ENCODE data around the gene ZFYVE26. TPM values are rescaled to one million over a fixed set of nuclear protein-coding genes. Genes with fewer than 3 reads are reported as not detected.
"Not testable (repeated sequence)": the region's sequence is repeated elsewhere in the genome, so short reads cannot be mapped to it uniquely, and the experiment has no call there.

The ZFYVE26 gene
- total RNA-seq, 2 experiments from 2014 or later: 18.6 to 18.9 TPM

- CTCF ChIA-PET, POLR2A ChIA-PET: not testable (repeated sequence)
Measured at GRCh38 chr14:67818476-67818875, 2.1 kb upstream of the ZFYVE26 start.

- CTCF ChIA-PET: no interaction called here
- POLR2A ChIA-PET: no interaction called here
Measured at GRCh38 chr14:67817750-67818438, 1.5 kb upstream of the ZFYVE26 start.

GRCh38 chr14:67815573-67816225 is 691 bp downstream of the ZFYVE26 start:
- CTCF ChIA-PET: interaction anchor here (1.3 kb wide), 1 partner anchor 10 kb away, joined by 3 read pairs; no protein-coding TSS in a partner anchor
- POLR2A ChIA-PET: no interaction called here

GRCh38 chr14:67814821-67815220 is 1.6 kb downstream of the ZFYVE26 start:
- ChIA-PET CTCF (no interaction called here), POLR2A (no interaction called here)

- ChIA-PET POLR2A (interaction anchor here (0.6 kb wide), 1 partner anchor 118 kb away, joined by 8 read pairs; no protein-coding TSS in a partner anchor), CTCF (interaction anchor here (0.6 to 1.4 kb wide), 2 partner anchors 10 to 20 kb away, joined by 3 read pairs; partner anchors contain the start of gene ZFYVE26)
Measured at GRCh38 chr14:67806246-67806645, 10.1 kb downstream of the ZFYVE26 start.

GRCh38 chr14:67800743-67801142 is 15.6 kb downstream of the ZFYVE26 start:
- POLR2A ChIA-PET: no interaction called here
- CTCF ChIA-PET: no interaction called here

- ChIA-PET CTCF (no interaction called here), POLR2A (no interaction called here)
Measured at GRCh38 chr14:67798731-67799130, 17.7 kb downstream of the ZFYVE26 start.

GRCh38 chr14:67787673-67788072 is 28.7 kb downstream of the ZFYVE26 start:
- ChIA-PET POLR2A (no interaction called here), CTCF (no interaction called here)

GRCh38 chr14:67785270-67786109 is 30.9 kb downstream of the ZFYVE26 start:
- POLR2A ChIA-PET: no interaction called here
- CTCF ChIA-PET: no interaction called here

- ChIA-PET CTCF (no interaction called here), POLR2A (no interaction called here)
Measured at GRCh38 chr14:67784244-67784823, 32.1 kb downstream of the ZFYVE26 start.

- ChIA-PET POLR2A (no interaction called here), CTCF (interaction anchor here (1.2 kb wide), 1 partner anchor 255 kb away, joined by 4 read pairs; no protein-coding TSS in a partner anchor)
Measured at GRCh38 chr14:67782090-67782489, 34.3 kb downstream of the ZFYVE26 start.

- POLR2A ChIA-PET: no interaction called here
- CTCF ChIA-PET: no interaction called here
Measured at GRCh38 chr14:67778792-67779191, 37.6 kb downstream of the ZFYVE26 start.

- ChIA-PET CTCF (no interaction called here), POLR2A (no interaction called here)
Measured at GRCh38 chr14:67776653-67777322, 39.6 kb downstream of the ZFYVE26 start.

- POLR2A ChIA-PET: no interaction called here
- CTCF ChIA-PET: interaction anchor here (0.9 kb wide), 1 partner anchor 63 kb away, joined by 6 read pairs; no protein-coding TSS in a partner anchor
Measured at GRCh38 chr14:67773844-67774377, 42.5 kb downstream of the ZFYVE26 start.

GRCh38 chr14:67768219-67768618 is 48.2 kb downstream of the ZFYVE26 start:
- POLR2A ChIA-PET: no interaction called here
- CTCF ChIA-PET: no interaction called here

GRCh38 chr14:67766035-67766680 is 50.2 kb downstream of the ZFYVE26 start:
- ChIA-PET CTCF (no interaction called here), POLR2A (no interaction called here)

GRCh38 chr14:67765192-67765834 is 51.1 kb downstream of the ZFYVE26 start:
- CTCF ChIA-PET: no interaction called here
- POLR2A ChIA-PET: no interaction called here

GRCh38 chr14:67764496-67764895 is 51.9 kb downstream of the ZFYVE26 start:
- CTCF ChIA-PET: no interaction called here
- POLR2A ChIA-PET: no interaction called here
